HG02623 (cell line): Measurements from ENCODE around the gene ACSS2.

Experiments used
- ATAC-seq: cut with Tn5 transposase; IDR thresholded peaks from one replicate; pipeline ENCODE4 v1.9.1; 2021; ENCODE audit warnings: moderate library complexity; ENCODE audit not compliant: unreplicated experiment

Gene ACSS2

GRCh38 chr20:34971561-34972235 is 95.3 kb downstream of the ACSS2 start:
- ATAC-seq = no peak

- ATAC-seq = no peak
Observed at GRCh38 chr20:34974246-34974645, 97.8 kb downstream of the ACSS2 start.

DNA sequence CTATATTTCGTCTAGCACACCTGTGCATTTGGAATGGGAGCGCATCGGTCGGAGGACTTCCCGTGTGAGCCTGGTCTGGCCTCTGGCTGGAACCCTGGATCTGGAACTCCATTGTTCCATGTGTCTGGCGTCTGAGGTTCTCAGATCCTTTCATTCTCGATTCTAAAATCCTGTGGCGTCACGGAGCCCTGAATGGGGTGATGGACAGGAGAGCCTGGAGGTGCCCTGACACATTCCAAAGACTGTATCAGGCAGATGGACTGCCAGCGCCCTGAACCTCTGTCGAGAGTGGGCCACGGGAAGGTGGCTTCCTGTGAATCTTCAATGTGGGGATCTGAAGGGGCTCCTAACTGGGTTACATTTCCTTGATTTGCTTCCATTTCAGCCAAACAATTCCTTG is 99.9 kb downstream of the ACSS2 start:
- no peak for ATAC-seq
